ENCODE measurements around the gene MMP17.

DNA sequence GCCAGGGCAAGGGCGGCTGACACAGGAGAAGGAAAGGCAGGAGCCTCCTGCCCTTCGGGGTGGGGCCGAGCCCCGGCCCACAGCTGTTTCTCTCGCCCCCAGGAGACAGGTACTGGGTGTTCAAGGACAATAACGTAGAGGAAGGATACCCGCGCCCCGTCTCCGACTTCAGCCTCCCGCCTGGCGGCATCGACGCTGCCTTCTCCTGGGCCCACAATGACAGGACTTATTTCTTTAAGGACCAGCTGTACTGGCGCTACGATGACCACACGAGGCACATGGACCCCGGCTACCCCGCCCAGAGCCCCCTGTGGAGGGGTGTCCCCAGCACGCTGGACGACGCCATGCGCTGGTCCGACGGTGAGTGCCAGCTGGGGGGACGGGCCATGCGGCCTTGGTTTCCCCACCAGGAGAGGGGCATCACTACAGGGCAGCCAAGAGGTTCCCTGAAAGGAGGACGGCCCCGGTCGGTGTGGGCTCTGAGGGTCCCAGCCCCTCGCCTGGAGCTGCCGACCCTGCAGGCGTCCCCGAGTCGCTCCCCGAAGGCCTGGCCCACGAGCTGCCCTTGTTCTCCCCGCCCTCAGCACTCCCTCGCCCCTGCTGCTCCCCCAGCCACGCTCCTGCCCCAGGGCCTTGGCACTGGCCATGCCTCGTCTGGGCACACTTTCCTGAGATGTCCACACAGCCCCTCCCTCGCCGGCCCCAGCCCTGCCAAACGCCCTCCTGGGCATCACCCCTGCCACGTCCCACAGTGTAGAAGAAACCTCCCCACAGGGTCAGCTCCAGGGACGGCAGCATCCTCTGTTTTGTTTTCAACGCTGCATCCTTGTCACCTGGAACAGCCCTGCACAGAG, 21.7 kb downstream of the MMP17 start:
- TF ChIP-seq, protein P1, sequence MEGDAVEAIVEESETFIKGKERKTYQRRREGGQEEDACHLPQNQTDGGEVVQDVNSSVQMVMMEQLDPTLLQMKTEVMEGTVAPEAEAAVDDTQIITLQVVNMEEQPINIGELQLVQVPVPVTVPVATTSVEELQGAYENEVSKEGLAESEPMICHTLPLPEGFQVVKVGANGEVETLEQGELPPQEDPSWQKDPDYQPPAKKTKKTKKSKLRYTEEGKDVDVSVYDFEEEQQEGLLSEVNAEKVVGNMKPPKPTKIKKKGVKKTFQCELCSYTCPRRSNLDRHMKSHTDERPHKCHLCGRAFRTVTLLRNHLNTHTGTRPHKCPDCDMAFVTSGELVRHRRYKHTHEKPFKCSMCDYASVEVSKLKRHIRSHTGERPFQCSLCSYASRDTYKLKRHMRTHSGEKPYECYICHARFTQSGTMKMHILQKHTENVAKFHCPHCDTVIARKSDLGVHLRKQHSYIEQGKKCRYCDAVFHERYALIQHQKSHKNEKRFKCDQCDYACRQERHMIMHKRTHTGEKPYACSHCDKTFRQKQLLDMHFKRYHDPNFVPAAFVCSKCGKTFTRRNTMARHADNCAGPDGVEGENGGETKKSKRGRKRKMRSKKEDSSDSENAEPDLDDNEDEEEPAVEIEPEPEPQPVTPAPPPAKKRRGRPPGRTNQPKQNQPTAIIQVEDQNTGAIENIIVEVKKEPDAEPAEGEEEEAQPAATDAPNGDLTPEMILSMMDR (IDR thresholded peaks at IDR 0.05) = no peak
- TF ChIP-seq POLR2A (IDR thresholded peaks at IDR 0.05) = no peak

Measured in esophagus squamous epithelium (tissue), 4 donors.